ENCODE measurements around the gene PTPRG. TPM values are rescaled to one million over a fixed set of nuclear protein-coding genes. Genes with fewer than 3 reads are reported as not detected.

PTPRG gene
- total and polyA plus RNA-seq, 10 of the 15 experiments (the other 5 are each of a cell fraction or from before 2014, with no cell fraction given), result 0.29 to 20.7 (median 1.4) TPM

DNA sequence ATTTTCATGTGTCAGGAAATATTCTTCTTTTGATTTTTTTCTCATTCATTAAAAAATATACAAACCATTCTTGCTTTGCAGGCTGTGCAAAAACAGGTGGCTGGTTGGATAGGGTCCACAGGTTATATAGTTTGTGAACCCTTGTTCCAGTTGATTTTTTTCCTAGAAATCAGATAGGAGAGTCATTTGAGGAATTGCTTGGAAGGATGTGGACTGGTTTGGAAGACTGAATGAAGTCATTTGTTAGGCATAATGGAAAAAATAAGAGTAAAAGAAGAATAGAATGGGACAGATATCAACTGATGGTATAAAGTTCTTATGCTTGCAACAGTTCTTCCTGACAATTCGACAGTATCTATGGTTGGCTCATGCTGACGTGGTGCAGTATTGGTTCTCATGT lies 189.4 kb downstream of the PTPRG start:
- ChIA-PET RAD21 (ENCODE audit: unreplicated experiment) (no interaction called here), SMC1A (ENCODE audit: uncharacterized antibody, unreplicated experiment) (no interaction called here), CTCF (no interaction called here), POLR2A (no interaction called here)
- ATAC-seq (no peak), DNase-seq (ENCODE audit: low read depth, low spot score) (no peak), FAIRE-seq (no peak)
- 3% methylated on average over 2 of the region's 2 CpGs for WGBS (ENCODE audit: insufficient coverage, insufficient replicate concordance, low lambda C conversion rate, missing lambda C conversion rate)
- in situ Hi-C loops (cut with MboI), result no loop called here
- H3K9me3 ChIP-seq (replicated peaks; ENCODE audit: control insufficient read depth, insufficient read depth, low read length), result no peaks in the 10 kb centered on the region
- intact Hi-C loops (cut with micrococcal nuclease; ENCODE audit: unreplicated experiment), result no loop called here
- H3K4me3 ChIP-seq, result no peak overlapping the region
- no peaks in the 10 kb centered on the region for H3K36me3 ChIP-seq (ENCODE audit: control insufficient read depth in 2 of 2, insufficient read depth in 2 of 2, low read length in 1 of 2)
- TF ChIP-seq RELA (IDR thresholded peaks at IDR 0.05; ENCODE audit: borderline replicate concordance, partially characterized antibody), result no peak
- TF ChIP-seq CBX5 (IDR thresholded peaks at IDR 0.05; ENCODE audit: low read depth), result no peak
- TF ChIP-seq, protein P1, sequence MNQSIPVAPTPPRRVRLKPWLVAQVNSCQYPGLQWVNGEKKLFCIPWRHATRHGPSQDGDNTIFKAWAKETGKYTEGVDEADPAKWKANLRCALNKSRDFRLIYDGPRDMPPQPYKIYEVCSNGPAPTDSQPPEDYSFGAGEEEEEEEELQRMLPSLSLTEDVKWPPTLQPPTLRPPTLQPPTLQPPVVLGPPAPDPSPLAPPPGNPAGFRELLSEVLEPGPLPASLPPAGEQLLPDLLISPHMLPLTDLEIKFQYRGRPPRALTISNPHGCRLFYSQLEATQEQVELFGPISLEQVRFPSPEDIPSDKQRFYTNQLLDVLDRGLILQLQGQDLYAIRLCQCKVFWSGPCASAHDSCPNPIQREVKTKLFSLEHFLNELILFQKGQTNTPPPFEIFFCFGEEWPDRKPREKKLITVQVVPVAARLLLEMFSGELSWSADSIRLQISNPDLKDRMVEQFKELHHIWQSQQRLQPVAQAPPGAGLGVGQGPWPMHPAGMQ (IDR thresholded peaks at IDR 0.05; ENCODE audit: borderline replicate concordance), result no peak
- TF ChIP-seq, protein P2, sequence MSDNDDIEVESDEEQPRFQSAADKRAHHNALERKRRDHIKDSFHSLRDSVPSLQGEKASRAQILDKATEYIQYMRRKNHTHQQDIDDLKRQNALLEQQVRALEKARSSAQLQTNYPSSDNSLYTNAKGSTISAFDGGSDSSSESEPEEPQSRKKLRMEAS (IDR thresholded peaks at IDR 0.05; ENCODE audit: low read depth, low read length), result no peak
- H2AFZ ChIP-seq (ENCODE audit: control insufficient read depth, low read depth, low read length), result no peak overlapping the region
- H4K20me1 ChIP-seq (ENCODE audit: control insufficient read depth, insufficient read depth), result no peaks in the 10 kb centered on the region
- no peaks in the 10 kb centered on the region for H3K79me2 ChIP-seq (ENCODE audit: control insufficient read depth, insufficient read depth, low read length)
- H3K27ac ChIP-seq (ENCODE audit: control insufficient read depth, insufficient read depth), result no peak overlapping the region
- no peaks in the 10 kb centered on the region; a peak in 1 of 4 replicates for H3K27me3 ChIP-seq (replicated peaks in 1 of 2; ENCODE audit: control insufficient read depth in 2 of 2, insufficient read depth in 2 of 2, low read length in 1 of 2)
- no peak overlapping the region for H3K9ac ChIP-seq (ENCODE audit: control insufficient read depth, insufficient read depth, low read length)
- BruUV-seq (replicated peaks), result no TSS peak
- H3K4me1 ChIP-seq (ENCODE audit: control insufficient read depth, insufficient read depth, low read length), result no peaks in the 10 kb centered on the region
- no peak overlapping the region for H3K4me2 ChIP-seq (ENCODE audit: control insufficient read depth, insufficient read depth)

DNA sequence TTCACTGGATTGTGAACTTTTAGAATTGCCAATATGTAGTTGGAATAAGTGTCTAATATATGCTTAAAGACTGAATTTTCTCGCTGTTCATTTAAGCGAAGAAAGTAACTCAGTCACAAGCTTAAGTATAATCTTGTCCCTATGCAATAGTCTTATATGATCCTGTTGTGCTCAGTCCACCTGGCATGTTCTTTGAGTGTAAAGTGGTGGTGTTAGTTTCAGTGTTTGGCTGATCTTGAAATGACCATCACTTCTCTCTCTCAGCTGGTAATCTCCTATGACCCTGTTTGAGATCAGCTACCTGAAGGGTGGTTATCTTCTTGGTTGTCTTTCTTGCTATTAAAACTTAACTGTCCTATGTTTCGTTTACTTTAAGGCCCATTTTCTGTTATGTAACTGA lies 197.5 kb downstream of the PTPRG start:
- no peak overlapping the region for H2AFZ ChIP-seq (ENCODE audit: control insufficient read depth, low read depth, low read length)
- peak; percentile 69 for ATAC-seq
- in situ Hi-C loops (cut with MboI) (no loop called here), intact Hi-C loops (cut with micrococcal nuclease; ENCODE audit: unreplicated experiment) (no loop called here)
- CTCF ChIA-PET, result interaction anchor here (0.9 kb wide), 1 partner anchor 24 kb away, joined by 3 read pairs; no protein-coding TSS in a partner anchor
- H3K27ac ChIP-seq (ENCODE audit: control insufficient read depth, insufficient read depth), result no peak overlapping the region
- POLR2A ChIA-PET, result interaction anchor here (0.6 to 0.9 kb wide), 2 partner anchors 13 to 47 kb away, joined by 3 read pairs; no protein-coding TSS in a partner anchor
- no peaks in the 10 kb centered on the region for H3K79me2 ChIP-seq (ENCODE audit: control insufficient read depth, insufficient read depth, low read length)
- H3K27me3 ChIP-seq (replicated peaks in 1 of 2; ENCODE audit: control insufficient read depth in 2 of 2, insufficient read depth in 2 of 2, low read length in 1 of 2), result no peaks in the 10 kb centered on the region
- BruUV-seq (replicated peaks), result no TSS peak
- H4K20me1 ChIP-seq (ENCODE audit: control insufficient read depth, insufficient read depth), result no peaks in the 10 kb centered on the region
- DNase-seq (ENCODE audit: low read depth, low spot score), result no peak
- no peaks in the 10 kb centered on the region for H3K36me3 ChIP-seq (ENCODE audit: control insufficient read depth in 2 of 2, insufficient read depth in 2 of 2, low read length in 1 of 2)
- no peak for FAIRE-seq
- no peak overlapping the region for H3K4me3 ChIP-seq
- no peaks in the 10 kb centered on the region for H3K4me1 ChIP-seq (ENCODE audit: control insufficient read depth, insufficient read depth, low read length)
- no peaks in the 10 kb centered on the region for H3K9me3 ChIP-seq (replicated peaks; ENCODE audit: control insufficient read depth, insufficient read depth, low read length)
- no peak overlapping the region for H3K9ac ChIP-seq (ENCODE audit: control insufficient read depth, insufficient read depth, low read length)
- RAD21 ChIA-PET (ENCODE audit: unreplicated experiment), result interaction anchor here (1.3 kb wide), 1 partner anchor 11 kb away, joined by 5 read pairs; no protein-coding TSS in a partner anchor
- 69% methylated on average over 3 of the region's 3 CpGs for WGBS (ENCODE audit: insufficient coverage, insufficient replicate concordance, low lambda C conversion rate, missing lambda C conversion rate)
- SMC1A ChIA-PET (ENCODE audit: uncharacterized antibody, unreplicated experiment), result interaction anchor here (0.5 to 2.9 kb wide), 6 partner anchors 9 to 179 kb away, joined by 3 to 10 read pairs (median 4); no protein-coding TSS in a partner anchor
- no peak overlapping the region for H3K4me2 ChIP-seq (ENCODE audit: control insufficient read depth, insufficient read depth)
- TF ChIP-seq, protein P3, sequence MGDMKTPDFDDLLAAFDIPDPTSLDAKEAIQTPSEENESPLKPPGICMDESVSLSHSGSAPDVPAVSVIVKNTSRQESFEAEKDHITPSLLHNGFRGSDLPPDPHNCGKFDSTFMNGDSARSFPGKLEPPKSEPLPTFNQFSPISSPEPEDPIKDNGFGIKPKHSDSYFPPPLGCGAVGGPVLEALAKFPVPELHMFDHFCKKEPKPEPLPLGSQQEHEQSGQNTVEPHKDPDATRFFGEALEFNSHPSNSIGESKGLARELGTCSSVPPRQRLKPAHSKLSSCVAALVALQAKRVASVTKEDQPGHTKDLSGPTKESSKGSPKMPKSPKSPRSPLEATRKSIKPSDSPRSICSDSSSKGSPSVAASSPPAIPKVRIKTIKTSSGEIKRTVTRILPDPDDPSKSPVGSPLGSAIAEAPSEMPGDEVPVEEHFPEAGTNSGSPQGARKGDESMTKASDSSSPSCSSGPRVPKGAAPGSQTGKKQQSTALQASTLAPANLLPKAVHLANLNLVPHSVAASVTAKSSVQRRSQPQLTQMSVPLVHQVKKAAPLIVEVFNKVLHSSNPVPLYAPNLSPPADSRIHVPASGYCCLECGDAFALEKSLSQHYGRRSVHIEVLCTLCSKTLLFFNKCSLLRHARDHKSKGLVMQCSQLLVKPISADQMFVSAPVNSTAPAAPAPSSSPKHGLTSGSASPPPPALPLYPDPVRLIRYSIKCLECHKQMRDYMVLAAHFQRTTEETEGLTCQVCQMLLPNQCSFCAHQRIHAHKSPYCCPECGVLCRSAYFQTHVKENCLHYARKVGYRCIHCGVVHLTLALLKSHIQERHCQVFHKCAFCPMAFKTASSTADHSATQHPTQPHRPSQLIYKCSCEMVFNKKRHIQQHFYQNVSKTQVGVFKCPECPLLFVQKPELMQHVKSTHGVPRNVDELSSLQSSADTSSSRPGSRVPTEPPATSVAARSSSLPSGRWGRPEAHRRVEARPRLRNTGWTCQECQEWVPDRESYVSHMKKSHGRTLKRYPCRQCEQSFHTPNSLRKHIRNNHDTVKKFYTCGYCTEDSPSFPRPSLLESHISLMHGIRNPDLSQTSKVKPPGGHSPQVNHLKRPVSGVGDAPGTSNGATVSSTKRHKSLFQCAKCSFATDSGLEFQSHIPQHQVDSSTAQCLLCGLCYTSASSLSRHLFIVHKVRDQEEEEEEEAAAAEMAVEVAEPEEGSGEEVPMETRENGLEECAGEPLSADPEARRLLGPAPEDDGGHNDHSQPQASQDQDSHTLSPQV (IDR thresholded peaks at IDR 0.05), result no peak
- TF ChIP-seq POU2F2 (IDR thresholded peaks at IDR 0.05; ENCODE audit: borderline replicate concordance, low read depth, low read length) (no peak), FOXM1 (IDR thresholded peaks at IDR 0.05; ENCODE audit: low read depth, low read length) (no peak), SUPT20H (IDR thresholded peaks at IDR 0.05; ENCODE audit: borderline replicate concordance, control insufficient read depth, low read depth, low read length) (no peak)
- TF ChIP-seq, protein P4, sequence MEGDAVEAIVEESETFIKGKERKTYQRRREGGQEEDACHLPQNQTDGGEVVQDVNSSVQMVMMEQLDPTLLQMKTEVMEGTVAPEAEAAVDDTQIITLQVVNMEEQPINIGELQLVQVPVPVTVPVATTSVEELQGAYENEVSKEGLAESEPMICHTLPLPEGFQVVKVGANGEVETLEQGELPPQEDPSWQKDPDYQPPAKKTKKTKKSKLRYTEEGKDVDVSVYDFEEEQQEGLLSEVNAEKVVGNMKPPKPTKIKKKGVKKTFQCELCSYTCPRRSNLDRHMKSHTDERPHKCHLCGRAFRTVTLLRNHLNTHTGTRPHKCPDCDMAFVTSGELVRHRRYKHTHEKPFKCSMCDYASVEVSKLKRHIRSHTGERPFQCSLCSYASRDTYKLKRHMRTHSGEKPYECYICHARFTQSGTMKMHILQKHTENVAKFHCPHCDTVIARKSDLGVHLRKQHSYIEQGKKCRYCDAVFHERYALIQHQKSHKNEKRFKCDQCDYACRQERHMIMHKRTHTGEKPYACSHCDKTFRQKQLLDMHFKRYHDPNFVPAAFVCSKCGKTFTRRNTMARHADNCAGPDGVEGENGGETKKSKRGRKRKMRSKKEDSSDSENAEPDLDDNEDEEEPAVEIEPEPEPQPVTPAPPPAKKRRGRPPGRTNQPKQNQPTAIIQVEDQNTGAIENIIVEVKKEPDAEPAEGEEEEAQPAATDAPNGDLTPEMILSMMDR (IDR thresholded peaks at IDR 0.05 in 2 of 3, conservative IDR thresholded peaks at IDR 0.05 in 1 of 3; ENCODE audit: control insufficient read depth in 2 of 3, extremely low read depth in 1 of 3, insufficient read depth in 1 of 3, low read depth in 3 of 3, low read length in 3 of 3), result no peak
